PC-3 (cell line): ENCODE data around the gene MTHFD1.

Experiments used
- EZH2 ChIP-seq: fragments of 300-600 bp; sonication (generic); IDR thresholded peaks from one replicate; pipeline ENCODE4 v1.6.1; 2017; ENCODE audit warnings: antibody characterized with exemption, mild to moderate bottlenecking, low read length; ENCODE audit not compliant: unreplicated experiment
- TF ChIP-seq, protein P1 (sequence below): fragments of 300-600 bp; sonication (generic); conservative IDR thresholded peaks from 2 replicates; pipeline ENCODE4 v1.5.1; 2017; ENCODE audit warnings: antibody characterized with exemption, low read depth, mild to moderate bottlenecking, low read length

DNA sequence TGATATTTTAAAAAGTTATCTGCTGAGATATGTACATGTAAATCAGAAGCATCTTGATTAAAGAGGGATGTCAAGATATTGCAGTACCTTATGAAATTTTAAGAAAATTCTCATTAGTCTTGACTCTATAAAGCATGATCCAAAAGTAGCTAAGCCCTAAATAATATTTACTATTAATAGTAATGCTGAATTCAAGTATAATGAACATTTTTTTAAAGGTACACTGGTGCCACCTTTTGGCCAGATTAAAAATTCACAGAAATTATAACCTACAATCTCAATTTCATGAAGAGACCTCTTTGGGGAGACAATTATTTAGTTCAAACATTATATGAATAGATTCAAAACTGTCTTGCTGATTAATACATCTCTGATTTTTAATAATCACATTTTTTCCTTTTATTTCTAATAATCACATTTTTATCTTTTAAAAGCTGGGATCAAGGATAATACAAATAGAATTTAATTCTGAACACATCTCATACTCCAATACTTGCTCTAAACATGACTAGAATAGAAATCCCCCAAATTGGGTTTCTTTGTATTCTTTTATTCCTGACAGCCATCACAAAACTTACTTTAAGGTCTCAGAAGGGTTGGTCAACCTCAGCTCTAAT is 90.6 kb downstream of the MTHFD1 start:
- TF ChIP-seq, protein P1, sequence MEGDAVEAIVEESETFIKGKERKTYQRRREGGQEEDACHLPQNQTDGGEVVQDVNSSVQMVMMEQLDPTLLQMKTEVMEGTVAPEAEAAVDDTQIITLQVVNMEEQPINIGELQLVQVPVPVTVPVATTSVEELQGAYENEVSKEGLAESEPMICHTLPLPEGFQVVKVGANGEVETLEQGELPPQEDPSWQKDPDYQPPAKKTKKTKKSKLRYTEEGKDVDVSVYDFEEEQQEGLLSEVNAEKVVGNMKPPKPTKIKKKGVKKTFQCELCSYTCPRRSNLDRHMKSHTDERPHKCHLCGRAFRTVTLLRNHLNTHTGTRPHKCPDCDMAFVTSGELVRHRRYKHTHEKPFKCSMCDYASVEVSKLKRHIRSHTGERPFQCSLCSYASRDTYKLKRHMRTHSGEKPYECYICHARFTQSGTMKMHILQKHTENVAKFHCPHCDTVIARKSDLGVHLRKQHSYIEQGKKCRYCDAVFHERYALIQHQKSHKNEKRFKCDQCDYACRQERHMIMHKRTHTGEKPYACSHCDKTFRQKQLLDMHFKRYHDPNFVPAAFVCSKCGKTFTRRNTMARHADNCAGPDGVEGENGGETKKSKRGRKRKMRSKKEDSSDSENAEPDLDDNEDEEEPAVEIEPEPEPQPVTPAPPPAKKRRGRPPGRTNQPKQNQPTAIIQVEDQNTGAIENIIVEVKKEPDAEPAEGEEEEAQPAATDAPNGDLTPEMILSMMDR, result peak; percentile 73
- no peak for TF ChIP-seq EZH2
